HepG2 (cell line): ENCODE measurements around the gene NLRC5. TPM values are rescaled to one million over a fixed set of nuclear protein-coding genes. Genes with fewer than 3 reads are reported as not detected.

ENCODE experiments used
- ARID2 ChIP-seq: sonication (generic); formaldehyde crosslinking; IDR thresholded peaks from 2 replicates; pipeline ENCODE4 v1.8.1; 2022; ENCODE audit warnings: mild to moderate bottlenecking, missing genetic modification reagents, borderline replicate concordance
- CBX1 ChIP-seq: IDR thresholded peaks from one replicate; pipeline ENCODE4 v1.6.1; 2016; ENCODE audit warnings: antibody characterized with exemption, low read depth
- CREBL2 ChIP-seq: sonication (generic); formaldehyde crosslinking; IDR thresholded peaks from 2 replicates; pipeline ENCODE4 v1.8.1; 2023; ENCODE audit warnings: missing genetic modification reagents, mild to moderate bottlenecking, borderline replicate concordance
- CTCF ChIP-seq: sonication (generic); formaldehyde crosslinking; IDR thresholded peaks from 2 replicates; pipeline ENCODE4 v1.5.0; 2020; ENCODE audit warnings: mild to moderate bottlenecking, missing genetic modification reagents, moderate library complexity
- FOXP4 ChIP-seq: sonication (generic); formaldehyde crosslinking; IDR thresholded peaks from 2 replicates; pipeline ENCODE4 v1.4.0; 2020; ENCODE audit warnings: missing genetic modification reagents
- GABPA ChIP-seq, 2 experiments: IDR thresholded peaks; 2 replicates each; pipeline ENCODE4 v1.6.1; 2011 to 2016; ENCODE audit warnings: low read depth in 2 of 2, low read length in 1 of 2, missing biosample characterization in 1 of 2, missing genetic modification characterization in 1 of 2
- PREB ChIP-seq: sonication (generic); formaldehyde crosslinking; IDR thresholded peaks from 2 replicates; pipeline ENCODE4 v1.4.0; 2020; ENCODE audit warnings: missing genetic modification reagents
- SALL2 ChIP-seq: sonication (generic); formaldehyde crosslinking; IDR thresholded peaks from 2 replicates; pipeline ENCODE4 v1.8.1; 2023; ENCODE audit warnings: mild to moderate bottlenecking, missing genetic modification reagents, inconsistent platforms
- THAP9 ChIP-seq: sonication (generic); formaldehyde crosslinking; IDR thresholded peaks from 2 replicates; pipeline ENCODE4; 2020; ENCODE audit warnings: missing genetic modification reagents, mild to moderate bottlenecking, borderline replicate concordance
- ZNF556 ChIP-seq: sonication (generic); formaldehyde crosslinking; IDR thresholded peaks from 2 replicates; pipeline ENCODE4 v1.4.0; 2020; ENCODE audit warnings: mild to moderate bottlenecking, missing genetic modification reagents, borderline replicate concordance
- ZNF567 ChIP-seq: sonication (generic); formaldehyde crosslinking; IDR thresholded peaks from 2 replicates; pipeline ENCODE4 v1.8.1; 2023; ENCODE audit warnings: mild to moderate bottlenecking, missing genetic modification reagents, borderline replicate concordance
- ZNF770 ChIP-seq: sonication (generic); formaldehyde crosslinking; IDR thresholded peaks from 2 replicates; pipeline ENCODE4 v1.5.0; 2020; ENCODE audit warnings: mild to moderate bottlenecking, missing genetic modification reagents
- polyA plus RNA-seq, 8 experiments: library from polyadenylated mRNA; depleted of rRNA in 3 of 8; stranded (reverse) in 7 of 8; unstranded in 1 of 8; fragments of >200 nt; fragmentation: Illumina TruSeq in 4 of 8; extraction: Trizol in 4 of 8; gene quantifications; 2 replicates each; pipeline versions ENCODE4 v1.2.1 to v1.2.3, GENCODE V29; 2011 to 2016; ENCODE audit warnings: low read depth in 4 of 8, missing spikeins in 1 of 8, mixed read lengths in 1 of 8; ENCODE audit not compliant: insufficient read depth in 1 of 8
- total RNA-seq, 5 experiments: library from RNA; depleted of rRNA; stranded (reverse); fragments of >200 nt; fragmentation: Illumina TruSeq; extraction: Trizol; gene quantifications; 2 replicates each; pipeline ENCODE4 v1.2.3, GENCODE V29; 2016; ENCODE audit warnings: low read depth in 1 of 5

NLRC5 gene
- total and polyA plus RNA-seq, 2 of the 13 experiments (the other 11 are each of a cell fraction or from before 2014, with no cell fraction given): 6.3 to 12.7 TPM

GRCh38 chr16:56964243-56965148, 24.9 kb upstream of the NLRC5 start (continued):
- peak; percentile 33; the same call in 1 of the 2 replicates for TF ChIP-seq THAP9 (CRISPR knock-in tag)
- no peak for TF ChIP-seq GABPA (IDR thresholded peaks at IDR 0.05; ENCODE audit: low read depth, low read length)
- no peak for TF ChIP-seq GABPA (CRISPR knock-in tag; IDR thresholded peaks at IDR 0.05; ENCODE audit: low read depth)
- TF ChIP-seq CTCF (CRISPR knock-in tag): peak; percentile 96
- TF ChIP-seq PREB: no peak
- peak; percentile 47; the same call in 1 of the 2 replicates for TF ChIP-seq ZNF556 (CRISPR knock-in tag)
- no peak for TF ChIP-seq SALL2
- no peak for TF ChIP-seq ZNF567 (CRISPR knock-in tag)
- TF ChIP-seq ARID2 (CRISPR knock-in tag): no peak
- TF ChIP-seq FOXP4 (CRISPR knock-in tag): peak; percentile 71
- peak; percentile 94 for TF ChIP-seq ZNF770 (CRISPR knock-in tag)
- TF ChIP-seq CREBL2 (CRISPR knock-in tag): no peak
- TF ChIP-seq CBX1: no peak
